ENCODE results near the gene TRNT1. TPM values are rescaled to one million over a fixed set of nuclear protein-coding genes. Genes with fewer than 3 reads are reported as not detected.
A peak's percentile ranks its signal among the peaks of the same experiment; 100 is the strongest.

Gene TRNT1
- total RNA-seq, 2 experiments from 2014 or later = 33.4 to 33.6 TPM

- Mint-ChIP-seq H3K4me1 (ENCODE audit: low read depth) (peaks cover 31% of the 10 kb centered on the region), H3K27ac (peak overlapping the region; percentile 96), H3K27me3 (ENCODE audit: low read depth) (peaks cover 2% of the 10 kb centered on the region), H3K9me3 (ENCODE audit: insufficient read depth) (no peaks in the 10 kb centered on the region), H3K36me3 (ENCODE audit: low read depth) (peaks cover 31% of the 10 kb centered on the region), H3K4me3 (peak overlapping the region; percentile 96)
- ChIA-PET CTCF (no interaction called here), POLR2A (interaction anchor here (0.6 to 0.7 kb wide), 3 partner anchors 19 to 1368 kb away, joined by 3 read pairs; no protein-coding TSS in a partner anchor)
- ATAC-seq (no peak), DNase-seq (no peak)
These were observed 763 bp upstream of the TRNT1 start for GRCh38 chr3:3125977-3126376.

DNA sequence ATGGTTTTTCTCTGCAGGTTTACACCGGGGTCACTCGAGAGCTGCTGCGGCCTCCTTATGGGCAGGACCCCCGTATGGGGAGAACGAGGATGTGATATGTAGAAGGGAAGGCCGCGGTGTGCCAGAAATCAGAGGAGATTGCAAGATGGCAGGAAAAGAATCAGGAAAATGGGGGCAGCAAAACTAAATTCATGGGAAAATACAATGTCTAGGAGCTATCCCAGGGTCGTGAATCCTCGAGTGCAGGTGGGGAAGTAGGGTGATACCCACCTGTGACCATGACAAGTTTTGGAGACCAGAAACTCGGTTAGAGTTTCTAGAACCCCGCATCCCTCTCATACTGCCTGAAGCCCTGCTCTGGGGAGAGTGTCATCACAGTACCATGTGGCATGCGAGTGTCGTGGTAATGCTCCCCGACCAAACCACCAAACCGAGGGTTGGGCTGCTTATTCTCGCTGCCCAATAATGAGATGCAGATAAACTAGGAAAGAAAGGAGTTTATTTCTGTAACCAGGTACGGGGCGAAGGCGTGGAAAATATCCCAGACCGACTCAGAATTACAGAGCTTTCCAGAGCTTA, 781 bp downstream of the TRNT1 start:
- no peaks in the 10 kb centered on the region for H3K27me3 Mint-ChIP-seq (ENCODE audit: low read depth)
- H3K9me3 Mint-ChIP-seq (ENCODE audit: insufficient read depth) = no peaks in the 10 kb centered on the region
- H3K4me1 Mint-ChIP-seq (ENCODE audit: low read depth) = peaks cover 31% of the 10 kb centered on the region
- ATAC-seq (no peak), DNase-seq (peak; percentile 55)
- H3K36me3 Mint-ChIP-seq (ENCODE audit: low read depth) = peaks cover 35% of the 10 kb centered on the region
- ChIA-PET CTCF (no interaction called here), POLR2A (interaction anchor here (1.0 to 1.1 kb wide), 2 partner anchors 20 to 42 kb away, joined by 3 to 4 read pairs; no protein-coding TSS in a partner anchor)
- H3K27ac Mint-ChIP-seq = peak overlapping the region; percentile 96
- peak overlapping the region; percentile 96 for H3K4me3 Mint-ChIP-seq

DNA sequence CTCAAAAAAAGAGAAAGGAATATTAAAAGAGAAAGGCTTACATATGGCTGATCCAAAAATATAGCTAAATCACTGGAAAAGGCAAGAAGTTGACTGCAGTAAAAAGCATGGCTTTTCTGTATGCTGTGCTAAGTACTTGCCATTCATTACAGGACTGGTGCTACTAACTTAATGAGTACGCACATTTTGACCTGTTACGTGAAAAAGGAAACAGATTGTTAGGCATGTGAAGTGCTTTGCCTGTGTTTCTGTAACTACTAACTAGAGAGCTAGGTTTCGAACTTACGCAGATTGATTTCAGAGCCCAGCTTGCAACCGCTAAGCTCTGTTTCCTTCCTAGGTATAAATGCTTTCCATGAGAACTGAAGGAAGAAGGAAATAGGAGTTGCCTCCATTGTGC, 2.8 kb downstream of the TRNT1 start:
- CTCF ChIA-PET = interaction anchor here (0.8 to 1.1 kb wide), 3 partner anchors 41 to 44 kb away, joined by 3 to 6 read pairs (median 4); no protein-coding TSS in a partner anchor
- Mint-ChIP-seq H3K36me3 (ENCODE audit: low read depth) (peaks cover 48% of the 10 kb centered on the region), H3K9me3 (ENCODE audit: insufficient read depth) (no peaks in the 10 kb centered on the region), H3K4me1 (ENCODE audit: low read depth) (peaks cover 34% of the 10 kb centered on the region), H3K27me3 (ENCODE audit: low read depth) (no peaks in the 10 kb centered on the region), H3K27ac (no peak overlapping the region), H3K4me3 (no peak overlapping the region)
- POLR2A ChIA-PET = interaction anchor here (0.5 kb wide), 1 partner anchor 362 kb away, joined by 4 read pairs; no protein-coding TSS in a partner anchor
- ATAC-seq (no peak), DNase-seq (no peak)

- POLR2A ChIA-PET = interaction anchor here (0.7 to 1.2 kb wide), 2 partner anchors 21 to 40 kb away, joined by 4 to 5 read pairs; no protein-coding TSS in a partner anchor
- peaks cover 56% of the 10 kb centered on the region for H3K36me3 Mint-ChIP-seq (ENCODE audit: low read depth)
- H3K4me3 Mint-ChIP-seq = no peak overlapping the region
- H3K4me1 Mint-ChIP-seq (ENCODE audit: low read depth) = peaks cover 21% of the 10 kb centered on the region
- no peak for DNase-seq
- H3K27ac Mint-ChIP-seq = no peak overlapping the region
- no peak for ATAC-seq
- H3K9me3 Mint-ChIP-seq (ENCODE audit: insufficient read depth) = no peaks in the 10 kb centered on the region
- no peaks in the 10 kb centered on the region for H3K27me3 Mint-ChIP-seq (ENCODE audit: low read depth)
- CTCF ChIA-PET = interaction anchor here (1.1 to 1.7 kb wide), 2 partner anchors 13 to 26 kb away, joined by 3 to 4 read pairs; no protein-coding TSS in a partner anchor
These were observed 6.8 kb downstream of the TRNT1 start for GRCh38 chr3:3133500-3133899.

DNA sequence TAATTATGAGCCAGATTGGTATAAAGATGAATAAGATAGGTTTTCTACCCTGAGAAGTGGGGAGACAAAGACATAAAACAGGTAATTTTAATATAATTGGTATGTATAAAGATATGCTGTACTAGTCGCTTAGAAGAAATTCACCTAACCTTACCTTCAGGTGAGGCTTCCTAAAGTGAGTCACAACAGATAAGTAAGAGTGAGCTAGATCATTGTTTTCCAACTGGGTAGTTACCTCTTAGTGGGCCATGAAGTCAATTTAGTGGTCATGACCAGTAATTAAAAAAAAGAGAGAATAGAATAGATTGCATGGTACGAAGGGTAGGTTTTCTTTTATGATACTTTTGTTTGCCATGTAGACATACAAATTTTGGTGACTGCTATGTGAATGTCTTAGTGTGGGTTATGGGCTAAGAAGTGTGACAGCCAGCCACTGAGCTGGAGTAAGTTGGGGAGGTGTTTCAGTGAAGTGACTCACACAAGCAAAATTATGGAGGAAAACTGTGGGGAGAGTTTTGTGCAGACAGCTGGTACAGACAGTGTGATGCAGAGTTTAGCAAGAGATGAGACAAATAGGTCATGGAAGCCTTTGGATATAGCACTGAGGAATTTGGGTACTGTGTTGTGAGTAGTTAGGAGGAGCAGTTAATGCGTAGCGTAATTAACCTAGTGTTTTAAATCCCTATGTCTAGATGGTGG, 8.2 kb downstream of the TRNT1 start:
- Mint-ChIP-seq H3K27me3 (ENCODE audit: low read depth) (no peaks in the 10 kb centered on the region), H3K4me3 (no peak overlapping the region), H3K27ac (peak overlapping the region; percentile 48), H3K9me3 (ENCODE audit: insufficient read depth) (no peaks in the 10 kb centered on the region), H3K36me3 (ENCODE audit: low read depth) (peaks cover 57% of the 10 kb centered on the region), H3K4me1 (ENCODE audit: low read depth) (peaks cover 14% of the 10 kb centered on the region)
- DNase-seq = no peak
- ChIA-PET CTCF (interaction anchor here (0.8 to 1.7 kb wide), 2 partner anchors 25 to 38 kb away, joined by 3 to 4 read pairs; no protein-coding TSS in a partner anchor), POLR2A (interaction anchor here (0.6 kb wide), 1 partner anchor 37 kb away, joined by 3 read pairs; no protein-coding TSS in a partner anchor)
- no peak for ATAC-seq

DNA sequence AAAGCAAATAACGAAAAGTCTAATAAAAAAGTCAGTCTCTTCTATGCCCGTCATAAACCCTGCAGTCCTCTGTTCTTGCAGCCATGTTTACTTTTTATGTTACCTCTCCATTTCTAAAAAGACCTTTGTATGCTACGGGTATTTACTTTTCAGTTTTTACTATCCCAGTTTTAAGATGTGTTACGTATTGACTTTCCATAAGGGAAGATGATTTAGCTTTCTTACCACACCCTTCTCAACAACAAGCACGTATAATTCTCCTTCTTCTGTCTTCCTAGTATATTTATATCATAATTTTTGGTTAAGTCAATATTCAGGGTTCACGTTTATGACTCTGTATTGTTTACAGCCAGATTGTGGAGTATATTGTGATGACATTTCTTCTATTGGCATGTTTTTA, 10.8 kb downstream of the TRNT1 start:
- H3K4me1 Mint-ChIP-seq (ENCODE audit: low read depth) = peaks cover 13% of the 10 kb centered on the region

GRCh38 chr3:3141939-3142338, 15.2 kb downstream of the TRNT1 start:
- DNase-seq (no peak), ATAC-seq (no peak)
- Mint-ChIP-seq H3K36me3 (ENCODE audit: low read depth) (peaks cover 76% of the 10 kb centered on the region), H3K27ac (no peak overlapping the region), H3K27me3 (ENCODE audit: low read depth) (no peaks in the 10 kb centered on the region), H3K9me3 (ENCODE audit: insufficient read depth) (no peaks in the 10 kb centered on the region), H3K4me3 (no peak overlapping the region), H3K4me1 (ENCODE audit: low read depth) (peaks cover 1% of the 10 kb centered on the region)
- ChIA-PET POLR2A (no interaction called here), CTCF (interaction anchor here (2.3 kb wide), 1 partner anchor 30 kb away, joined by 5 read pairs; no protein-coding TSS in a partner anchor)

More for the DNA sequence above, 10.8 kb downstream of the TRNT1 start:
- ChIA-PET POLR2A (no interaction called here), CTCF (no interaction called here)
- ATAC-seq (no peak), DNase-seq (no peak)
- no peaks in the 10 kb centered on the region for H3K9me3 Mint-ChIP-seq (ENCODE audit: insufficient read depth)
- H3K27ac Mint-ChIP-seq = no peak overlapping the region
- H3K4me3 Mint-ChIP-seq = no peak overlapping the region
- H3K36me3 Mint-ChIP-seq (ENCODE audit: low read depth) = peaks cover 61% of the 10 kb centered on the region
- H3K27me3 Mint-ChIP-seq (ENCODE audit: low read depth) = no peaks in the 10 kb centered on the region

DNA sequence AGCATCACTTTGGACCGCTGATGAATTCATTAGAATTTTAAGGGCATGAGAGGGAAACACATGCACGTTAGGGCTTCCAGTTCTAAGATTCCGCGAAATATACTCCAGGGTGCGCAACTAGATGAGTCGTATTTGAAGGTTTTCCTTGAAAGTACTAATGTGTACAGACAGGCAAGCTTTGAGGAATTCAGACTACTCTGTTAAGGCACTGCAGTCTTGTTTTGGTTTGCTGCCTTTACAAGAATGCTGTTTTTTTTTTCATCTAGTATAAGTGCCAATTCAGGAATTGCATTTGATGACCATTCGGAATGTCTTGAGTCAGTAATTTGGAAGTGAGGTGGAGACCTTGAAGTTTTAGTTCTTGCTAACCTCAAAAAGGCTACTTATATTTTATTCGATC, 19.1 kb downstream of the TRNT1 start:
- Mint-ChIP-seq H3K4me3 (no peak overlapping the region), H3K27me3 (ENCODE audit: low read depth) (no peaks in the 10 kb centered on the region), H3K9me3 (ENCODE audit: insufficient read depth) (no peaks in the 10 kb centered on the region), H3K4me1 (ENCODE audit: low read depth) (peaks cover 1% of the 10 kb centered on the region), H3K36me3 (ENCODE audit: low read depth) (peaks cover 69% of the 10 kb centered on the region), H3K27ac (no peak overlapping the region)
- CTCF ChIA-PET = interaction anchor here (1.4 to 1.5 kb wide), 2 partner anchors 14 to 26 kb away, joined by 3 to 4 read pairs; no protein-coding TSS in a partner anchor
- POLR2A ChIA-PET = no interaction called here
- DNase-seq (no peak), ATAC-seq (no peak)

DNA sequence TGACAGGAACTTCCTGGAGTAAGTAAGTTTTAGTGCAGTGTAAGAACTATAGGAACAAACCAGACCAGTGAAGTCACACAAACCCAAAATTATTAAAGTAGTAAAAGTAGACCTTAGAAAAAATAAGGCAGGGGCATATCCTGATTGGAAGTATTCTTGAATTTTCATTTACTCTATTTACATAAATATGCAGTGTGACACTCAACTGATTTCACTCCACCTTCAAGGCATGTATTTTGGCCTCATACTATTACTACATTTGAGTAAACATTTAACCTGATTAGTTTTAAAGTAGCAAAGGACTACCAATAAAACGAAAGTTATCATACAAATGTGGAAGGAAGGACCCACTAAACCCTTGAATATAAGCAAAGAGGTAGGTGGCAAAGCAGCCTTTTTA, 22.8 kb downstream of the TRNT1 start:
- Mint-ChIP-seq H3K4me1 (ENCODE audit: low read depth) (no peaks in the 10 kb centered on the region), H3K4me3 (no peak overlapping the region), H3K27me3 (ENCODE audit: low read depth) (no peaks in the 10 kb centered on the region), H3K36me3 (ENCODE audit: low read depth) (peaks cover 71% of the 10 kb centered on the region), H3K9me3 (ENCODE audit: insufficient read depth) (no peaks in the 10 kb centered on the region), H3K27ac (no peak overlapping the region)
- no peak for DNase-seq
- POLR2A ChIA-PET = no interaction called here
- CTCF ChIA-PET = no interaction called here
- ATAC-seq = no peak

GRCh38 chr3:3151513-3151912, 24.8 kb downstream of the TRNT1 start:
- DNase-seq = no peak
- Mint-ChIP-seq H3K9me3 (ENCODE audit: insufficient read depth) (no peaks in the 10 kb centered on the region), H3K27me3 (ENCODE audit: low read depth) (no peaks in the 10 kb centered on the region), H3K4me3 (no peak overlapping the region), H3K4me1 (ENCODE audit: low read depth) (peaks cover 4% of the 10 kb centered on the region), H3K36me3 (ENCODE audit: low read depth) (peaks cover 69% of the 10 kb centered on the region), H3K27ac (no peak overlapping the region)
- POLR2A ChIA-PET = interaction anchor here (0.9 kb wide), 1 partner anchor 15 kb away, joined by 3 read pairs; no protein-coding TSS in a partner anchor
- CTCF ChIA-PET = interaction anchor here (1.1 kb wide), 1 partner anchor 19 kb away, joined by 3 read pairs; no protein-coding TSS in a partner anchor
- no peak for ATAC-seq

DNA sequence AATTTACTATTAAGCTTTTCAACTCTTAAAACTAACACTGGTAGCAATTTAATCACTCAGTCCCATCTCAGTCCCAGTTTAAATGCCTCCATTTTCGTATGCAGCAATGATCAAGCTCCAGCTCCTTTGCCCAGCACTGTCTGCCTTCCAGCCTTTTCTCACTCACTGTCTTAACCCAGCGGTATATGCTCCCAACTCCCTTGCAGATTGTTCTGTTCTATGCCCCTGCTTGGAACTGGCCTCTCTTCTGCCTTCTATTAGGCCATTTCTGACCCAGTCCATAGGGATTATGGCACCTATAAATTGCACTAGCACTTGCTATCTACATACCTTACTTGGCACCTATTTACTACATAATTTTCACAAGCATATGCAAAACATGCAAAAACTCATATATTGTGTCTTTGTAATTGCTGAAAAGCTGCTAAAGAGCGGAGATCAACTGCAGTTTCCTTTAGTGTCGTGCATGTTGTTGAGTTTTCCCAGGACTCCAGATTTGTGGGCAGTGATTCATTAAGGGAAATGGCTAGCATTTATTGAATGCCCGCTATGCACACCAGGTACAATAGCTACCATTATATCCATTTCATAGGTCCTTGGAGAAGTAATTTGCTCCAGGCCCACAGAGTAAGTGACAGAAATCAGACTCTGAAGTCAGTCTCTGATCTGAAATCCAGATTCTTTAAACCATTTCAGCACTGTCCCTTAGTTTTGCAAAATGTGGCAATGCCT, 28.3 kb downstream of the TRNT1 start:
- Mint-ChIP-seq H3K36me3 (ENCODE audit: low read depth) (peaks cover 72% of the 10 kb centered on the region), H3K9me3 (ENCODE audit: insufficient read depth) (no peaks in the 10 kb centered on the region), H3K27ac (peak overlapping the region; percentile 65), H3K4me1 (ENCODE audit: low read depth) (peaks cover 4% of the 10 kb centered on the region), H3K27me3 (ENCODE audit: low read depth) (no peaks in the 10 kb centered on the region), H3K4me3 (no peak overlapping the region)
- ChIA-PET POLR2A (interaction anchor here (0.8 kb wide), 1 partner anchor 22 kb away, joined by 5 read pairs; no protein-coding TSS in a partner anchor), CTCF (interaction anchor here (1.0 kb wide), 1 partner anchor 17 kb away, joined by 3 read pairs; no protein-coding TSS in a partner anchor)
- ATAC-seq (no peak), DNase-seq (no peak)
